ENCODE data around the gene CYP4A22. TPM values are rescaled to one million over a fixed set of nuclear protein-coding genes. Genes with fewer than 3 reads are reported as not detected.
"Not testable (repeated sequence)": the region's sequence is repeated elsewhere in the genome, so short reads cannot be mapped to it uniquely, and the experiment has no call there.

Gene CYP4A22
- total RNA-seq, 1 experiment from 2014 or later, result not detected

GRCh38 chr1:47186267-47187185 is 49.3 kb downstream of the CYP4A22 start:
- Histone ChIP-seq H3K36me3 (replicated peaks; ENCODE audit: control insufficient read depth, insufficient read depth, low read length) (no peaks in the 10 kb centered on the region), H3K4me3 (ENCODE audit: insufficient read depth, low read depth, low read length) (no peak overlapping the region), H3K27me3 (ENCODE audit: control insufficient read depth, insufficient read depth, low read length) (peaks cover 3% of the 10 kb centered on the region)
- peak; percentile 23 for DNase-seq

- Histone ChIP-seq H3K27me3 (ENCODE audit: control insufficient read depth, insufficient read depth, low read length) (peaks cover 5% of the 10 kb centered on the region), H3K36me3 (replicated peaks; ENCODE audit: control insufficient read depth, insufficient read depth, low read length) (no peaks in the 10 kb centered on the region)
- DNase-seq, result peak; percentile 19
These were observed 50.1 kb downstream of the CYP4A22 start for GRCh38 chr1:47187231-47187925.

GRCh38 chr1:47187926-47188250 is 50.6 kb downstream of the CYP4A22 start:
- H3K36me3 ChIP-seq (replicated peaks; ENCODE audit: control insufficient read depth, insufficient read depth, low read length), result no peaks in the 10 kb centered on the region
- DNase-seq, result peak; percentile 20
- H3K27me3 ChIP-seq (ENCODE audit: control insufficient read depth, insufficient read depth, low read length), result peaks cover 2% of the 10 kb centered on the region
- H3K4me3 ChIP-seq (ENCODE audit: insufficient read depth, low read depth, low read length), result no peak overlapping the region

More at GRCh38 chr1:47187231-47187925, 50.1 kb downstream of the CYP4A22 start:
- H3K4me3 ChIP-seq (ENCODE audit: insufficient read depth, low read depth, low read length), result no peak overlapping the region

- no peak for DNase-seq
- Histone ChIP-seq H3K27me3 (ENCODE audit: control insufficient read depth, insufficient read depth, low read length) (peaks cover 4% of the 10 kb centered on the region), H3K4me3 (ENCODE audit: insufficient read depth, low read depth, low read length) (no peak overlapping the region), H3K36me3 (replicated peaks; ENCODE audit: control insufficient read depth, insufficient read depth, low read length) (no peaks in the 10 kb centered on the region)
These were observed 51.8 kb downstream of the CYP4A22 start for GRCh38 chr1:47188791-47189785.

- H3K36me3 ChIP-seq (replicated peaks; ENCODE audit: control insufficient read depth, insufficient read depth, low read length), result no peaks in the 10 kb centered on the region
These were observed 52.7 kb downstream of the CYP4A22 start, which contains the start of gene PDZK1IP1 for GRCh38 chr1:47189844-47190508. Gene PDZK1IP1, minus strand, starts transcription at chr1:47190036. Its CDS starts 104 bp downstream, at chr1:47189932.

GRCh38 chr1:47190509-47190855 is 53.2 kb downstream of the CYP4A22 start:
- no peaks in the 10 kb centered on the region for H3K36me3 ChIP-seq (replicated peaks; ENCODE audit: control insufficient read depth, insufficient read depth, low read length)
- peaks cover 11% of the 10 kb centered on the region for H3K27me3 ChIP-seq (ENCODE audit: control insufficient read depth, insufficient read depth, low read length)
- no peak overlapping the region for H3K4me3 ChIP-seq (ENCODE audit: insufficient read depth, low read depth, low read length)
- no peak for DNase-seq

More at GRCh38 chr1:47189844-47190508, 52.7 kb downstream of the CYP4A22 start, which contains the start of gene PDZK1IP1:
- peaks cover 9% of the 10 kb centered on the region for H3K27me3 ChIP-seq (ENCODE audit: control insufficient read depth, insufficient read depth, low read length)
- no peak within 1 kb of the TSS for H3K4me3 ChIP-seq (ENCODE audit: insufficient read depth, low read depth, low read length)
- DNase-seq, result peak; percentile 83

- H3K4me3 ChIP-seq (ENCODE audit: insufficient read depth, low read depth, low read length), result no peak overlapping the region
- H3K27me3 ChIP-seq (ENCODE audit: control insufficient read depth, insufficient read depth, low read length), result peaks cover 11% of the 10 kb centered on the region
- H3K36me3 ChIP-seq (replicated peaks; ENCODE audit: control insufficient read depth, insufficient read depth, low read length), result no peaks in the 10 kb centered on the region
- DNase-seq, result no peak
These were observed 53.6 kb downstream of the CYP4A22 start for GRCh38 chr1:47190857-47191256.

- H3K4me3 ChIP-seq (ENCODE audit: insufficient read depth, low read depth, low read length), result no peak overlapping the region
- no peaks in the 10 kb centered on the region for H3K36me3 ChIP-seq (replicated peaks; ENCODE audit: control insufficient read depth, insufficient read depth, low read length)
- peaks cover 11% of the 10 kb centered on the region for H3K27me3 ChIP-seq (ENCODE audit: control insufficient read depth, insufficient read depth, low read length)
- DNase-seq, result peak; percentile 22
These were observed 54.8 kb downstream of the CYP4A22 start for GRCh38 chr1:47191940-47192457.

GRCh38 chr1:47192458-47193384 is 55.5 kb downstream of the CYP4A22 start:
- DNase-seq, result peak; percentile 90
- H3K27me3 ChIP-seq (ENCODE audit: control insufficient read depth, insufficient read depth, low read length), result peaks cover 11% of the 10 kb centered on the region
- no peaks in the 10 kb centered on the region for H3K36me3 ChIP-seq (replicated peaks; ENCODE audit: control insufficient read depth, insufficient read depth, low read length)

GRCh38 chr1:47193496-47193895 is 56.3 kb downstream of the CYP4A22 start:
- not testable (repeated sequence) for H3K4me3 ChIP-seq (ENCODE audit: insufficient read depth, low read depth, low read length); H3K36me3 ChIP-seq (replicated peaks; ENCODE audit: control insufficient read depth, insufficient read depth, low read length); DNase-seq
- H3K27me3 ChIP-seq (ENCODE audit: control insufficient read depth, insufficient read depth, low read length), result peaks cover 12% of the 10 kb centered on the region

More at GRCh38 chr1:47192458-47193384, 55.5 kb downstream of the CYP4A22 start:
- no peak overlapping the region for H3K4me3 ChIP-seq (ENCODE audit: insufficient read depth, low read depth, low read length)

GRCh38 chr1:47194311-47194710 is 57.1 kb downstream of the CYP4A22 start:
- Histone ChIP-seq H3K4me3 (ENCODE audit: insufficient read depth, low read depth, low read length) (no peak overlapping the region), H3K36me3 (replicated peaks; ENCODE audit: control insufficient read depth, insufficient read depth, low read length) (no peaks in the 10 kb centered on the region), H3K27me3 (ENCODE audit: control insufficient read depth, insufficient read depth, low read length) (peaks cover 19% of the 10 kb centered on the region)
- no peak for DNase-seq

GRCh38 chr1:47195981-47196380 is 58.7 kb downstream of the CYP4A22 start:
- not testable (repeated sequence) for H3K4me3 ChIP-seq (ENCODE audit: insufficient read depth, low read depth, low read length); DNase-seq; H3K36me3 ChIP-seq (replicated peaks; ENCODE audit: control insufficient read depth, insufficient read depth, low read length)
- H3K27me3 ChIP-seq (ENCODE audit: control insufficient read depth, insufficient read depth, low read length), result peaks cover 19% of the 10 kb centered on the region

- peaks cover 19% of the 10 kb centered on the region for H3K27me3 ChIP-seq (ENCODE audit: control insufficient read depth, insufficient read depth, low read length)
- H3K36me3 ChIP-seq (replicated peaks; ENCODE audit: control insufficient read depth, insufficient read depth, low read length), result no peaks in the 10 kb centered on the region
- DNase-seq, result peak; percentile 38
- no peak overlapping the region for H3K4me3 ChIP-seq (ENCODE audit: insufficient read depth, low read depth, low read length)
These were observed 59.4 kb downstream of the CYP4A22 start for GRCh38 chr1:47196622-47197021.

Measured in H7 (cell line).